ENCODE data around the gene ASCC3. TPM values are rescaled to one million over a fixed set of nuclear protein-coding genes. Genes with fewer than 3 reads are reported as not detected.
"Not testable (repeated sequence)": the region's sequence is repeated elsewhere in the genome, so short reads cannot be mapped to it uniquely, and the experiment has no call there.

ASCC3 gene
- total and polyA plus RNA-seq, 7 donors: 6.0 to 27.1 (median 22.4) TPM

DNA sequence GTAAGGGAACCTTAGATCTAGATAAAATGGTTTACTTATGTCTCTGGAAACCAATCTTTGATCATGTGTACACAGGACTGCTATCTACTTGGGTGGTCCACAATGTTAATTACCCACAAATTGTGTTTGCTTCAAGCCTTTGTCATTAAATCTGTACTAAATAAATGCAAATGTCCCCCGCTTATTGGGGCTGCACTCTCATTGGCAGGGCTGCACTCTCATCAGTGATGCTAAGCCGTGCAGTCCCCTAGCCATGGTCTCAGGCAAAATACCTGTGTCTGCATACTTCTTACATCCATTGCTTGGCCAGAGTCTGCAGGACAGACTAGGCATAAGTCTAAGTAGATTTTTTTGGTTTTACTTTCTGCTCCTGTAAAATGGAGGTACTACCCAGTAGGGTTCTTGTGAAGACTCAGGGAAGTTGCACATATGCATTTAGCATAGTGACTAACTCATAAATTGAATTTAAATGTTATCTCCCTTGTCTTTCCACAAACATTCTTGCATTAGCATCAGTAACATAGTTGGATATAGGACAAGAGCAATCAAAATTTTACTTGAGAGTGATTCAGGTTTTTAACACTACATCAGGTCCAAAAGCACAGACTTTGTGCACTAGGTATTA is 117.4 kb downstream of the ASCC3 start:
- TF ChIP-seq, protein P1, sequence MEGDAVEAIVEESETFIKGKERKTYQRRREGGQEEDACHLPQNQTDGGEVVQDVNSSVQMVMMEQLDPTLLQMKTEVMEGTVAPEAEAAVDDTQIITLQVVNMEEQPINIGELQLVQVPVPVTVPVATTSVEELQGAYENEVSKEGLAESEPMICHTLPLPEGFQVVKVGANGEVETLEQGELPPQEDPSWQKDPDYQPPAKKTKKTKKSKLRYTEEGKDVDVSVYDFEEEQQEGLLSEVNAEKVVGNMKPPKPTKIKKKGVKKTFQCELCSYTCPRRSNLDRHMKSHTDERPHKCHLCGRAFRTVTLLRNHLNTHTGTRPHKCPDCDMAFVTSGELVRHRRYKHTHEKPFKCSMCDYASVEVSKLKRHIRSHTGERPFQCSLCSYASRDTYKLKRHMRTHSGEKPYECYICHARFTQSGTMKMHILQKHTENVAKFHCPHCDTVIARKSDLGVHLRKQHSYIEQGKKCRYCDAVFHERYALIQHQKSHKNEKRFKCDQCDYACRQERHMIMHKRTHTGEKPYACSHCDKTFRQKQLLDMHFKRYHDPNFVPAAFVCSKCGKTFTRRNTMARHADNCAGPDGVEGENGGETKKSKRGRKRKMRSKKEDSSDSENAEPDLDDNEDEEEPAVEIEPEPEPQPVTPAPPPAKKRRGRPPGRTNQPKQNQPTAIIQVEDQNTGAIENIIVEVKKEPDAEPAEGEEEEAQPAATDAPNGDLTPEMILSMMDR (IDR thresholded peaks at IDR 0.05): no peak
- TF ChIP-seq POLR2A (IDR thresholded peaks at IDR 0.05) (no peak), POLR2AphosphoS5 (IDR thresholded peaks at IDR 0.05) (no peak), EP300 (IDR thresholded peaks at IDR 0.05) (no peak)
- H3K9me3 ChIP-seq: peaks cover 0 to 2% (median 0%) of the 10 kb centered on the region in 4 donors
- H3K4me3 ChIP-seq: no peak overlapping the region
- no peaks in the 10 kb centered on the region for H3K4me1 ChIP-seq
- peaks cover 0 to 43% (median 9%) of the 10 kb centered on the region in 4 donors for H3K36me3 ChIP-seq
- H3K27ac ChIP-seq: no peak overlapping the region
- no peaks in the 10 kb centered on the region for H3K27me3 ChIP-seq
- no peak for DNase-seq
- WGBS, 2 donors: 95 to 100% methylated on average over 2 of the region's 2 CpGs
- intact Hi-C loops (cut with DNase I): no loop called here

DNA sequence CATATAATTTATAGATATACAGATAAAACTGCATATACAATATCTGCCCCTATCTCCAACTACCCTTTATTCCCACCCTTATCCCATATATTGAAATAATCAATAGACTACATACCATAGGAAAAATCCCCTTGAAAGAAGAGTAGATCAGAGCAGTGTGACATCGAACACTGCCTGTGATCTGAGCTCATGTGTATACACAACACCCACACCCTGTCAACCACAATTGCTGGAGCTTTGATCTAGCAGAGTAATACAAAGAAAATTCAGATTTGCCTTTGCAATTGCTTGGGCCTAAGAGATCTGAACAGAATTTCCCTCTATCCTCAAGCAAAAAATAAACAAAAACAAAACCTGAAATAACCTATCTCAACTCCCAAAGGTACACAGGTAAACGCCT is 119.3 kb downstream of the ASCC3 start:
- DNase-seq: no peak
- no peaks in the 10 kb centered on the region for H3K27me3 ChIP-seq
- peaks cover 0 to 43% (median 9%) of the 10 kb centered on the region in 4 donors for H3K36me3 ChIP-seq
- H3K9me3 ChIP-seq: peaks cover 0 to 2% (median 0%) of the 10 kb centered on the region in 4 donors
- no peak overlapping the region for H3K27ac ChIP-seq
- H3K4me3 ChIP-seq: no peak overlapping the region
- 82 to 91% methylated on average over 2 of the region's 2 CpGs for WGBS, 2 donors
- H3K4me1 ChIP-seq: no peaks in the 10 kb centered on the region
- intact Hi-C loops (cut with DNase I): no loop called here
- TF ChIP-seq POLR2AphosphoS5 (IDR thresholded peaks at IDR 0.05): no peak
- TF ChIP-seq EP300 (IDR thresholded peaks at IDR 0.05): no peak
- no peak for TF ChIP-seq POLR2A (IDR thresholded peaks at IDR 0.05)
- TF ChIP-seq, protein P1 (IDR thresholded peaks at IDR 0.05): no peak

DNA sequence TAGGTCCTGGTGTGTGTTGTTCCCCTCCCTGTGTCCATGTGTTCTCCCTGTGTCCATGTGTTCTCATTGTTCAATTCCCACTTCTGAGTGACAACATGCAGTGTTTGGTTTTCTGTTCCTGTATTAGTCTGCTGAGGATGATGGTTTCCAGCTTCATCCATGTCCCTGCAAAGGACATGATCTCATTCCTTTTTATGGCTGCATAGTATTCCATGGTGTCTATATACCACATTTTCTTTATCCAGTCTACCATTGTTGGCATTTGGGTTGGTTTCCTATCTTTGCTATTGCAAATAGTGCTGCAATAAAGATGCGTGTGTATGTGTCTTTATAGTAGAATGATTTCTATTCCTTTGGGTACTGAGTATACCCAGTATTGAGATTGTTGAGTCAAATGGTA is 122.7 kb downstream of the ASCC3 start:
- not testable (repeated sequence) for H3K4me1 ChIP-seq

GRCh38 chr6:100753421-100753820 is 127.7 kb downstream of the ASCC3 start:
- H3K27me3 ChIP-seq: no peaks in the 10 kb centered on the region
- DNase-seq: no peak
- WGBS, 2 donors: 95 to 97% methylated on average over 3 of the region's 3 CpGs
- H3K27ac ChIP-seq: no peak overlapping the region
- TF ChIP-seq, protein P1 (IDR thresholded peaks at IDR 0.05): no peak
- no peak for TF ChIP-seq POLR2AphosphoS5 (IDR thresholded peaks at IDR 0.05)
- no peak for TF ChIP-seq EP300 (IDR thresholded peaks at IDR 0.05)
- no peak for TF ChIP-seq POLR2A (IDR thresholded peaks at IDR 0.05)
- no peaks in the 10 kb centered on the region for H3K9me3 ChIP-seq
- peaks cover 0 to 15% (median 4%) of the 10 kb centered on the region in 4 donors for H3K4me1 ChIP-seq
- no peak overlapping the region for H3K4me3 ChIP-seq
- intact Hi-C loops (cut with DNase I): no loop called here
- H3K36me3 ChIP-seq: no peaks in the 10 kb centered on the region

More for the DNA sequence above, 122.7 kb downstream of the ASCC3 start:
- H3K4me3 ChIP-seq; intact Hi-C loops (cut with DNase I); DNase-seq; H3K9me3 ChIP-seq; H3K27me3 ChIP-seq; H3K27ac ChIP-seq: not testable (repeated sequence)
- WGBS, 2 donors: 97 to 99% methylated on average over 1 of the region's 1 CpG
- peaks cover 0 to 15% (median 6%) of the 10 kb centered on the region in 4 donors for H3K36me3 ChIP-seq

GRCh38 chr6:100751590-100751989 is 129.5 kb downstream of the ASCC3 start:
- Histone ChIP-seq H3K9me3 (no peaks in the 10 kb centered on the region), H3K27me3 (no peaks in the 10 kb centered on the region), H3K4me3 (no peak overlapping the region), H3K4me1 (peaks cover 0 to 15% (median 4%) of the 10 kb centered on the region in 4 donors), H3K27ac (no peak overlapping the region), H3K36me3 (no peaks in the 10 kb centered on the region)
- WGBS, 2 donors: 35 to 56% methylated on average over 3 of the region's 3 CpGs
- no peak for TF ChIP-seq POLR2A (IDR thresholded peaks at IDR 0.05)
- no peak for TF ChIP-seq EP300 (IDR thresholded peaks at IDR 0.05)
- TF ChIP-seq POLR2AphosphoS5 (IDR thresholded peaks at IDR 0.05): no peak
- TF ChIP-seq, protein P1 (IDR thresholded peaks at IDR 0.05): no peak
- DNase-seq: no peak
- intact Hi-C loops (cut with DNase I): no loop called here
